ENCODE data around the gene C21orf91.

The C21orf91 gene

DNA sequence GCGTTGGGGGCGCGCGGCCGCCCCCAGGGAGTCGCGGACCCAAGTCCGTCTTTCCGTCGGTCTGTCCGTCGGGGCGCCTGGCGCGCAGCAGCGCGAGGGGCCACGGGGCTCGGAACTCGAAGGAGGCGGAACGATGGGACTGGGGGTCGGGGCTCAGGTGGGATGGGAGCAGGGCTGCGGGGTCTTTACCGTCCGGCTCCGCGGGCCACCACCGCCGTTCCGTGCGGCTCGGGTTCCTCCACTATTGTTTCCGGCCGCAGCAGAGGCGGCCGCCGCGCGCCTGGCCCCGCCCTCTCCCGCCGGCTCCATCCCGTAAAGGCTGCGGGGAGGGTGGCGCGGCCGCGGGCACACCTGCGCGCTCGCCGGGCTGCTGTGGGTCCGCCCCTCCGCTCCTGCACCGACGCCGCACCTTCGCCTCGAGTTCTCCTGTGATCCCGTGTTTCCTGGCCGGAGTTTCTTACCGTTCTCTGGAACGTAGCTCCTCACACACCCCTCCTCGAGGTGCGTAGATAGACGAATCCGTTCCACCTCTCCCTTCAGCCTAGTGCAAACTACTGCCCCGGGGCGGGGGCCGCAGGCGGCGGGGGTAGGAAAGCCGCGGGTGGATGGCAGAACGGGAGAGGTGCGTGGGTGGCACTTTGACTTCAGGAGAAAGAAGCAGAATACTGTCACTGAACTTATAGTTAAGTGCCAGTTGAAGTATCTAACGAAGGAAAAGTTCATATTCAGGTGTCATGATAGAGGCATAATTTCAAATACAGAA is at the start of gene C21orf91:
Gene C21orf91, minus strand, starts transcription at position 243 of the 763 bp plus-strand sequence. CDS start 1,038 bp downstream, outside the sequence.
- in situ Hi-C loops (cut with HindIII; ENCODE audit: low sequenced_read_pairs) = no loop called here

DNA sequence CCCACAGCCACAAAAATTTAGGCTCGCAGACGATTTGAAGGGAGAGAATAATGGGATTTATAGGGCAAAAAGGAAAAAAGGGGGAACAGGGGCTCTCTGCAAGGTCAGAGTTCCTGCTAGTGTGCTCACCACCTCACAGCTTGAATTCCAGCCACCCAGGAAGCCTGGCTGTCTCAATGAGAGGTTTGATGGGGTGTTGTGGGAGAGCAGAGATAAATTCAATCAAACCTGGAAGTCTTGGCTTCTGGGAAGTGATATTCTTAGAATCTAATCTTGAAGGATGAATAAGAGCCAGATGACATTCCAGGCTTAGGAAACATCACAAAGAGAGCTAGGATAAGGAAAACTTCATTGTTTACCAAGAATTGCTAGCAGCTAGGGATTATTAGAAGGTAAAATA is 47.4 kb upstream of the C21orf91 start:
- in situ Hi-C loops (cut with HindIII; ENCODE audit: low sequenced_read_pairs) = no loop called here

DNA sequence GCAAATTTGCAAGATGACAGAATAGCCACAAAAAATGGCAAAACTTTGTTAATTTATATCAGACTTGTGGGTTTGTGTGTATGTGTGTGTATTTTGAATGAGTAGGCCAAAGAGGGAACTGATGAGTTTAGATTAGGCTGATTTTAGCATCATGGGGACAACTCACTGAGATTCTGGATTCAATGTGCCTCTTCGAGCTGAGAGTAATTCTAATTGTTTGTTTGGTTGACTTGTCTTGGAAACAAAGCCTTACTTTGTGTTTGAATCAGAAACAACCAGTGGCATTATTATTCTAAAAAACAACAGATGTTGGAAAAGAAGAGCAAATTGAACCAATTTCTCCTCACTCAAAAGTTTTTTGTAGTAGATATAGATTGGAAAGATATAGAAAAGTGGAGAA is 40.5 kb upstream of the C21orf91 start:
- in situ Hi-C loops (cut with HindIII; ENCODE audit: low sequenced_read_pairs) = no loop called here

DNA sequence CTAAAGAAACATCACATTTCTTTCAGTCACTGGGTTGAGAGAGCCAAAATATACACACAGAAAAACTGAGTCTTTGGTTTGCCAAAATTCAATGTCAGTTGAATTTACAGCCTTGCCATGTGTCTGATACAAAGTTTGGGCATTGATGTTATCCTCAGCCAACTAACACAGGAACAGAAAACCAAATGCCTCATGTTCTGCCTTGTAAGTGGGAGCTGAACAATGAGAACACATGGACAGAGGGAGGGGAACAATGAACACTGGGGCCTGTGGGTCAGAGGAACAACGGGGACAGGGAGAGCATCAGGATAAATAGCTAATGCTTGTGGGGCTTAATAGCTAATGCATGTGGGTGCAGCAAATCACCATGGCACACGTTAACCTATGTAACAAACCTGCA is 39.6 kb upstream of the C21orf91 start:
- in situ Hi-C loops (cut with HindIII; ENCODE audit: low sequenced_read_pairs) = no loop called here

DNA sequence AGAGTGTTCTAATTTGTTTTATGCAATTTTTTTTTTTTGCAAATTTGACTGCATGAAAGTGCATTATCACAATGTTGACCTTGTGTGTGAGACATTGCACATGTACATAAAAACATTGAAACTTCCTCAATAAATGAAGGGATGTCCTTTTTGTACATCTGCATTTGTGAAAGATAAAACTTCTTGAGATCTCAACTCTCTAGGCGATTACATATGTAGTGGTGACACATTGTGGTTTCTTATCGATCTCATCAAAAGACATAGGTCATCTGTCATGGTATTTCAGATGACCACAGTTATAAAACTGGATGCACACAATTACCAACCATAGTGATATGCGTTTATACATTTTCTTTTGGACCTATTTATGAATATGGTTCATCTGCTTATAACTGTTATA is 35.6 kb upstream of the C21orf91 start:
- in situ Hi-C loops (cut with HindIII; ENCODE audit: low sequenced_read_pairs) = no loop called here

DNA sequence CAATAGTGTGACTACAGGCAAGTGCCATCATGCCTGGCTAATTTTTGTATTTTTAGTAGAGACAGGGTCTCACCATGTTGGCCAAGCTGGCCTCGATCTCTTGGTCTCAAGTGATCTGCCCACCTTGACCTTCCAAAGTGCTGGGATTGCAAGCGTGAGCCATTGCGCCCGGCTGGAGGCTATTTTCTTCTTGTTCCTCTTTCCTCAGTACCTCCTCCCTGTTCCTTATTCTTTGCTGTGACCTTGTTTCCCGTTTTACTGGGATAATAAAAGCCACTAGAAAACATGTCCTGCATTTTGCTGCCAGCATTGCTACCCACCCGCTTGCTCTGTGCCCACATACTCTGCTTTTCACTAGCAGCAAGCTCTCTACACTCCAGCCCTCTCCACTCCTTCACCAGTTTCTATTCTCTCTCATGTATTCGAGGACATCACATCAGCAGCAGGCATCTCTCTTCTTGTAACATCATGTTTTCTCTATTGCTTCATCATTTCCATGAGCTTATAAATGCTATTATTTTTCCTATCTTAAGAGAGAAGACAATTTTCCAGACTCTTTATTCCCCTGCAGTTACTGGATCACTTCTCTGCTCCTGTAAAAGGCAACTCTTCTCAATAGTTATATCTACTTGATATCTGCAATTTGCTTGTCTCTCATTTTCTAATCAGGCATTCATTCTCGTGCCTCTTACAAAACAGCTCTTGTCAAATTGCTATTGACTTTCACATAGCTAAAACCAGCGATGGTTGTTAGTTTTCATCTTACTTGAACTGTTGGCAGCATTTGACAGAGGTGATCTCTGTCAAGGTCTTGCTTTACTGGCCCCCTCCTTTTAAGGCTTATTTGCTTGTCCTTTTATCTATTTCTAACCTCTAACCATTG is 34.5 kb upstream of the C21orf91 start:
- in situ Hi-C loops (cut with HindIII; ENCODE audit: low sequenced_read_pairs) = no loop called here

DNA sequence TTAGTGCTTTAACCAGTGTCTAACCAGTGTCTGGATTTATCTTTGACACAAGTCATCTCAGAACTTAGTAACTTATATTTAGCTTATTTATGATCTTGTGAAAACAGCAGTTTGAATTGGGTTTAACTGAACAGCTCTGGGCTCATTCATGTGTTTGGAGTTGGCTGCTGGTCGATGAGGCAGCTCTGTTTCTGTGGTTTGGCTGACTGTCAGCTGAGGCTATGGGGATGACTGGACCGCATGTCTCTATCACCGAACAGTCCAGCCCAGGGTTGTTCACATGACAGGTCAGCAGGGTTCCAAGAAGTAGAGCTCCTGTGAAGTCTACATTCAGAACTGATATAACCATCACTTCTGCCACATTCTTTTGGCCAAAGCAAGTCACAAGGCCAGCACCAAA is 29.1 kb upstream of the C21orf91 start:
- in situ Hi-C loops (cut with HindIII; ENCODE audit: low sequenced_read_pairs) = no loop called here

DNA sequence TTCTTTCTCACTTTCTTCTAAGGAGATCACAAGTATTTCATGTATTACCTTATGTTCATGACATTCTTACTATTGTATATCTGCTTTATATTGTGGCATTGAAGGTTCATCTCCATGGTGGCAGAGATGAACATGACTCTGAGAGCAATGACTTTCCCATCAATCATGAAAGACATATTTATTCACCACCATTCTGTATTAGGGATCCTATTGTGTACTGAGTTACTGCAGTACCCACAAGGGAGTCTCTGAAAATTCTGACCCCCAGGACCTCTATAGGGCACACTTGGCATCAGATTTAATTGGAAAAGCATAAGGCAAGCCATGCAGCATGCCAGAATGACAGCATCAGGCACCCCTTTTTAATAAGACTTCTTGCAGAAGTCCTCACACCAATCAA is 21.9 kb upstream of the C21orf91 start:
- in situ Hi-C loops (cut with HindIII; ENCODE audit: low sequenced_read_pairs) = no loop called here

DNA sequence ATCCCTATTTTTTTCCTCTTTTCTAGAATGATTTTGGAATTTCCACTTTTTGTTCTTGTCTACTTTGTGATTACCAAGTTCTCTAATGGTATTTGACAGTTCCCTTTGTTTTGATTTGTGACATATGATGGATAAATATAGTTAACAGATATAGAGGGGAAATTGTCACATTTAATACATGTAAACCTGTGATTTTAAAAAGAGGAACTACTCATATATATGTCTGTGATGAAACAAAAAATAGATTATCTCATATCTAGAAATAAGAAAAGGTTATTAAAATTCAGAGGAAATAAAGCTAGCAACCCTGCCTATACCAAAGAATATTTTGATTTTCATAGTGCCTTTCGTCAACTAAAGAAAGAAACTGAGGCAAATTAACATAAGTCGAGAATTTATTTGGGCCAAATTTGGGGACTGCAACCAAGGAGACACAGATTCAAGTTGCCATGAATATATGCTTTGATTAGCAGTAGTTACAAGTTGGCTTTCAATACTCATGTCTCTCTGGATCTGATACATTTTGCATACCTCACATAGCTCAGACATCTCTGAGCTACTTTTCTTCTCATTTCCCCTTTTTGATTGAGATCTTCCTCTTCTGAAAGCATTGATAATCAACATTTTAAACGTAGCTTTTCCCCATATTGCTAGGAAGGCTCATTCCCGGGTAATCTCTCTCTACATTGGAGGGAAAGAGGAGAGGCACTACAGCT is 15.6 kb upstream of the C21orf91 start:
- in situ Hi-C loops (cut with HindIII; ENCODE audit: low sequenced_read_pairs) = no loop called here

DNA sequence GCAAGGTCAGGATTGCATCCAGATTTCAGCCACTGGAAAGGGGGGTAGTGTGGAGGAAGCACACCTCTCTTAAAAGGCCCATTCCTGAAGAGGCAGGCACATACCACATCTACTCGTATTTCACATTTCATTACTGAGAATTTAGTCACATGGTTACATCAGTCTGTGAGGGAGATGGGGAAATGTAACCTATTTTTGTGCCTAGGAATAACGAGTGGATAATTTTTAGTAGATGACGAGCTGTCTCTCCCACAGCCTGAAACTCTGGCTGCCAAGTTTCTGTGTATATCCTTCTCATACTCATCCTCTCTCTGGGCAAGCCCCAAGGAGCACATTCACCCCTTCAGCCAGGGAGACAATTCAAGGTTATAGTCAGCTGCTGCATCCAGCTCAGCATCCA is 10.3 kb upstream of the C21orf91 start:
- in situ Hi-C loops (cut with HindIII; ENCODE audit: low sequenced_read_pairs) = no loop called here

DNA sequence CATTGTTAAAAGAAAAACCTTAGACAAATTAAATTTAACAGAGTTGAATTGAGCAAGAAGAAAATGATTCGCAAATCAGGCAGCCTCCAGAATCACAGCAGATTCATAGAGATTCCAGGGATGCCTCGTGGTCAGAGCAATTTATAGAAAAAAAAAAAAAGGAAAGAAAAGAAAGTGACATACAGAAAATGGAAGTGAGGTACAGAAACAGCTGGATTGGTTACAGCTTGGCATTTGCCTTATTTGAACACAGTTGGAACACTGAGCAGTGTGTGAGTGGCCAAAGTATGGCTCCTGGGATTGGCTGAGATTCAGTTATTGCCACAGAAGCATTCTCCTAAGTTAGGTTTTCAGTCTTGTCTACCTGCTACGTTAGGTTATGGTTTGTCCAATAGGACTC is 9.1 kb upstream of the C21orf91 start:
- in situ Hi-C loops (cut with HindIII; ENCODE audit: low sequenced_read_pairs) = no loop called here

DNA sequence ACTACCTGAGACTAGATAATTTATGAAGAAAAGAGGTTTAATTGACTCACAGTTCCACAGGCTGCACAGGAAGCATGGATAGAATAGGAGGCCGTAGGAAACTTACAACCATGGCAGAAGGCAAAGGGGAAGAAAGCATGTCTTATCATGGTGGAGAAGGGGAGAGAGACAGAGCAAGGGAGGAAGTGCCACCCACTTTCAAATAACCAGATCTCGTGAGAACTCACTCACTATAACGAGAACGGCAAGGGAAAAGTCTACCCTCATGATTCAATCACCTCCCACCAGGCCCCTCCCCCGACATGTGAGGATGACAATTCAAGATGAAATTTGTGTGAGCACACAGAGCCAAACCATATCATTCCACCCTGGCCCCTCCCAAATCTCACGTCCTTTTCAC is 4.7 kb upstream of the C21orf91 start:
- in situ Hi-C loops (cut with HindIII; ENCODE audit: low sequenced_read_pairs) = no loop called here

DNA sequence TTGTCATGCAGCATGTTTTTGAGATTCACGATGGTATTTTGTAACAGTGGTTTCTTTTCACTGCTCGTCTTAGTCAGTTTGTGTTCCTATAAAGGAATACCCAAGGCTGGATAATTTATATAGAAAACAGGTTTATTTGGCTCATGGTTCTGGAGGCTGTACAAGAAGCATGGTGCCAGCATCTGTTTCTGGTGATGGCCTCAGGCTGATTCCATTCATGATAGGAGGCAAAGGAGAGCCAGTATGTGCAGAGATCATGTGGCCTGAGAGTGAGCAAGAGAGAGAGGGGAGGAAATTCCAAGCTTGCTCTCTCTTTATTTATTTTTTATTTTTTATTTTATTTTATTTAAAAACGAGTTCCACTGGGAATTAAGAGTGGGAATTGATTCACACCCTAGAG is 2.0 kb upstream of the C21orf91 start:
- in situ Hi-C loops (cut with HindIII; ENCODE audit: low sequenced_read_pairs) = no loop called here

DNA sequence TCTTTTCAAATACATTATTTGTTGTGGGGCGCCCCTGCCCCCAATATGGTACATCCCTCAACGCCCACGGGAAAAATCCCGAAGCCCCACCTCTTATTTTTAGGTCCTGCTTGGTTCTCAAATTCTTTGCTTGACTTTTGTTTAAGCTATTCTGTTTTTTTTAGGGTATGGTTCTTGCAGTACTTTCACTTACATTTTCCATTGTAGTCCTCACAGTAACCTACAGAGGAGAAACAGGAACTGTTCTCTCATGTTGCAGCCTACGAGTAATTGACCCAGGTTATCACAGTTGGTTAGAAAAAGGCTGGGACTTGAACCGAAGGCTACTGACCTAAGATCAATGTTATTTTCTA is 697 bp upstream of the C21orf91 start:
- in situ Hi-C loops (cut with HindIII; ENCODE audit: low sequenced_read_pairs) = no loop called here

DNA sequence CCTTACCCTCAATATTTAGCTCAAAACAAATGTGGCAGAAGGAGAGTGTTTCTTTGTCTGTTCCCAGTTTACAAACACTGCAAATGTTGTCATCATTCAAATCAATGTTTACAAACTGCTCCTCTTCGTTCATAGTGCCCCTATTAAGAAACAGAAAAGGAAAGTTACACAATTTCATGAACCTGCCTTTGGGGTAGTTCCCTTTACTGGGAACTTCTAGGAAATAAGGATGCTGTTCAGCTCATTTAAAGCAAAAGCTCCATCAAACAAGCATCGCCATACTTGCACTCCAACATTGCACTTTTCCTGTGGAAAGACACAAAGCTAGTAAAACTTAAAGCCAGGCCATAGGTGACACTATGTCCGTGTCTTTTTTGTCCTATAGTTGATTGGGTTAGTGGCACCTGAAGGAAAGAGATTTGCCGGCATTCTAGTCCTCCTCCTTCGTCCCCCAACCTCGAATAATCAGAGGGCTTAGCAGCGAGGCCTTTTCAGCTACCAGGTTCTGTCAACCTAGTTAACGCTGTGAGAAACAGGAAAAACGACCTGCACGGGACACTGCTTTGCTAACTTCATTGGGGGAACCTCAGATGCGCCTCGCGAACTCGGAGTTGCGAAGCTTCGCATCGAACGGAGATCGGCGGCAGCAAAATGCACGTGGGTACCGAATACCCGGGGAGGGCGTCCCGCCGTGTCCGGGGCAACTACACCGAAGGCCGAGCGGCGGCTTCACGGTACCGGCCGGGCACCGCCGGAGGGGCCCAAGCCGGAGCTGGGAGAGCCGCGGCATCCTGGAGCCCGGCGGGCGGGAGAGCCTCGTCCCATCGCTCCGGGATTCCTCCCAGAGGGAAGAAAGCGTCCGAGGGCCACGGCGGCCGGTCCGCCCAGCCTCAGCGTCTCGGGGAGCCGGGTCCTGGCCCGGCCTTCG is 706 bp downstream of the C21orf91 start:
- in situ Hi-C loops (cut with HindIII; ENCODE audit: low sequenced_read_pairs) = no loop called here

DNA sequence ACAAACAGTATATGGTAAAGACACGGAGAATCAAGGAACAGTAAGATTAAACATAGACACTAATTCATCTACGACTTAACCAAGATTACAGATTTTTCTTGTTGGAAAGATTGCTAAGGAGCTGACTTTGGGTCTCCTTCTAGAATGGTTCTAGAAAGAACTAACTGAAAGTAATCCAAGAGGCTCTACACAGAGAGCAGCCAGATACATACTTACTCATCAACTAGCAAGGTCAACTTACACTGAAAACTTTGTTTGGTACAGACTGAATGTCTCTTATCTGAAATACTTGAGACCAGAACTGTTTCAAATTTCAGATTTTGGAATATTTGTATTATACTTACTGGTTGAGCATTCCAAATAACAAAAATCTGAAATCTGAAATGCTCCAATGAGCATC is 5.8 kb downstream of the C21orf91 start:
- in situ Hi-C loops (cut with HindIII; ENCODE audit: low sequenced_read_pairs) = no loop called here

DNA sequence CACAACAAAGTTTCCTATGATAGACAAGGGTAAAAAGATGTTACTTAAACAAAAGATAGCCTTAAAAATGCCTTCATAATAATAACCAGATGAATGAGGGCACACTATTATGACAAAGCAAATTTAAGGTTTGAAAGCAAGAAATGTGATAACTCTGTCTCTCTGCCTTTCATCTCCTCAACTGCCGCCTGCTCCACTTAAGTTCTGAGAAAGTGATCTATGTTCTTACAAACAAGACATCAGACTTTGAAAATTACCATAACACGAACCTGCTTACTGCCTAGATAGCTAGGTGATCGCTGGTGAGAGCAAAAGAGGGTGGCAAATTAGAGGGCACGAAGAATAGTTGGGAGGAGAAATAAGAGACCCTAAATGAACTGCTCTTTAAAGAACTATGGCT is 13.2 kb downstream of the C21orf91 start:
- in situ Hi-C loops (cut with HindIII; ENCODE audit: low sequenced_read_pairs) = no loop called here

DNA sequence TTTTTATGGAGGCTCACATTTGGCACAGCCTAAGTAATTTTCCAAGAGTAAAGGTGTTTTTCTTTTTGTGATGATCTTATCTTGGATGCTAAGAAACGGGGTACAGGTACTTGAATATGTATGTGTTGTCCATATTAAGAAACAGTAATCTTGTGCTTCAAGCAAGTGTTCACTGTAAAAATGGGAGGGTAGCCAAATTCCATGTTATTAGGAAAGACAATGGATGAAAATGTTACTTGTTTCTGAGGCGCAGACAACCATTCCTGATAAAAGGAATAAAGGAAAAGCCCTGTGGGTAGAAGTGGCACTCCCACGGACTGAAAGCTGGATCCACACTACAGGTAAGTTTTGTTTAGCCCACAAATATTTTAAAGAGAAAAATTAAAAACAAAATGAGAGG is 15.6 kb downstream of the C21orf91 start:
- in situ Hi-C loops (cut with HindIII; ENCODE audit: low sequenced_read_pairs) = no loop called here

DNA sequence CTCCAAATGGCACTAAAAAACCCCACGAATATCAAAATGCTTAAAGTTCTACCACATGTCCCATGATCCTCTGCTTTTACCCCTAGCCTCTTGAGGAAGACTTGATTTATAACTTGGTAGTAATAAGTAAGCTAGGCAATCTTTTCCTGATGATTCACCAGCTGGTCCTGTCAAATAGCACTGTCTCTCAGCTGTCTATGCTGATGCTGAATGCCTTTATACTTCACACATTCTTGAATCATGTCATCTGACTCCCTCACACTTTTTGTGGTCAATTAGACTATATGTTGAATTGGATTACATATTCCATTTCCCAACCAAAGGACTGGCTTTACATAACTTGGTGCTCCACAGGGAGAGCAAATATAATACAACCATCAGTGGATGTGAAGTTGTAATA is 16.6 kb downstream of the C21orf91 start:
- in situ Hi-C loops (cut with HindIII; ENCODE audit: low sequenced_read_pairs) = no loop called here

DNA sequence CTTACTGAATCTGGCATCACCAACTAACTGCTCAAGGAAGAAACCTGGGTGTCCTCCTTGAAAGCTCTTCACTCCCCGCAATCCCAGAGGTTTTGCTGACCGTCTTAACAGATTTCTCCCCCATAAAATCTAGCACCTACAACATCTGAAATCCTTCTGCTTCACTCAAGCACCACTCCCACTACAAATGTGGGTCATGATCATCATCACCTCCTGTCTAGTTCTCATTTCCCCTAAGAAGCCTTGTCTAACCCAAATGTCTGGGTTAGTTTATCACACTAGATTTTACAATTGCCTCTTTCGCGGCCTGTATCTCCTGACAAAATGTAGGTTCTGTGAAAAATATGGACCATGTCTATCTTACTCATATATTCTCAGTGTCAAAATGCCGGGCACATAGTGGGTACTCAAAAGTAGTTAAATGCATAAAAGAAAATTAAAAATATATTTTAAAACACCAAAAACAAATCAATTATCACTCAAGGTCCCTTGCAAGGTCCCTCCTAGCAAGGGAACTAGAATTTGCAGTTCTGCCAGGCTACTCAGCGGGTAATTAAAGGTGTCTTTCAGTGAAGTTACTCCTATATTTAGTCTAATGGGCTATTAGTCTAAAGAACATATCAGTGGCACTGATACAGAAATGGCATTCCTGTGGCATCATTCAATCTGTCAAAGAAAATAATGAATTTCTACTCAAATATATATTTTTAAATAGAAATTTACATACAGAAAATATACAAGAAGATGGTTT is 19.6 kb downstream of the C21orf91 start:
- in situ Hi-C loops (cut with HindIII; ENCODE audit: low sequenced_read_pairs) = no loop called here
